GM18861 (cell line): ENCODE results near the gene MAGEB1.

Source experiments
- ATAC-seq: cut with Tn5 transposase; IDR thresholded peaks from one replicate; pipeline ENCODE4 v1.9.1; 2021; ENCODE audit not compliant: unreplicated experiment

Gene MAGEB1

GRCh38 chrX:30296408-30297254 is 49.7 kb downstream of the MAGEB1 start:
- no peak for ATAC-seq

- no peak for ATAC-seq
Measured at GRCh38 chrX:30301208-30301607, 54.3 kb downstream of the MAGEB1 start.
